ENCODE measurements around the gene NQO2.

GRCh38 chr6:3053231-3053508 is 53.5 kb downstream of the NQO2 start:
- TF ChIP-seq, protein P1, sequence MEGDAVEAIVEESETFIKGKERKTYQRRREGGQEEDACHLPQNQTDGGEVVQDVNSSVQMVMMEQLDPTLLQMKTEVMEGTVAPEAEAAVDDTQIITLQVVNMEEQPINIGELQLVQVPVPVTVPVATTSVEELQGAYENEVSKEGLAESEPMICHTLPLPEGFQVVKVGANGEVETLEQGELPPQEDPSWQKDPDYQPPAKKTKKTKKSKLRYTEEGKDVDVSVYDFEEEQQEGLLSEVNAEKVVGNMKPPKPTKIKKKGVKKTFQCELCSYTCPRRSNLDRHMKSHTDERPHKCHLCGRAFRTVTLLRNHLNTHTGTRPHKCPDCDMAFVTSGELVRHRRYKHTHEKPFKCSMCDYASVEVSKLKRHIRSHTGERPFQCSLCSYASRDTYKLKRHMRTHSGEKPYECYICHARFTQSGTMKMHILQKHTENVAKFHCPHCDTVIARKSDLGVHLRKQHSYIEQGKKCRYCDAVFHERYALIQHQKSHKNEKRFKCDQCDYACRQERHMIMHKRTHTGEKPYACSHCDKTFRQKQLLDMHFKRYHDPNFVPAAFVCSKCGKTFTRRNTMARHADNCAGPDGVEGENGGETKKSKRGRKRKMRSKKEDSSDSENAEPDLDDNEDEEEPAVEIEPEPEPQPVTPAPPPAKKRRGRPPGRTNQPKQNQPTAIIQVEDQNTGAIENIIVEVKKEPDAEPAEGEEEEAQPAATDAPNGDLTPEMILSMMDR (IDR thresholded peaks at IDR 0.05; ENCODE audit: low read length) = no peak; the same call in 1 of the 2 replicates
- TF ChIP-seq EZH2 (IDR thresholded peaks at IDR 0.05; ENCODE audit: borderline replicate concordance, low read length) = no peak
